T-helper 1 cell treated with Interleukin-12 subunit alpha and Interleukin-12 subunit beta and Interleukin-4 antibody, amounts not matched to agents 30 ng/mL and 1 ng/mL, for 36 hours (primary cell): ENCODE results near the gene STOM. TPM values are rescaled to one million over a fixed set of nuclear protein-coding genes. Genes with fewer than 3 reads are reported as not detected.

ENCODE experiments used
- intact Hi-C: fragments of 100-400 bp; cut with micrococcal nuclease; formaldehyde crosslinking; loops from one replicate; pipeline ENCODE4 v1.15.1; 2024
- total RNA-seq: library from RNA; stranded (reverse); gene quantifications from 2 replicates; pipeline ENCODE4 v1.2.3, GENCODE V29; 2022

Gene STOM
- total RNA-seq, 1 donor from 2014 or later, result 109 TPM

DNA sequence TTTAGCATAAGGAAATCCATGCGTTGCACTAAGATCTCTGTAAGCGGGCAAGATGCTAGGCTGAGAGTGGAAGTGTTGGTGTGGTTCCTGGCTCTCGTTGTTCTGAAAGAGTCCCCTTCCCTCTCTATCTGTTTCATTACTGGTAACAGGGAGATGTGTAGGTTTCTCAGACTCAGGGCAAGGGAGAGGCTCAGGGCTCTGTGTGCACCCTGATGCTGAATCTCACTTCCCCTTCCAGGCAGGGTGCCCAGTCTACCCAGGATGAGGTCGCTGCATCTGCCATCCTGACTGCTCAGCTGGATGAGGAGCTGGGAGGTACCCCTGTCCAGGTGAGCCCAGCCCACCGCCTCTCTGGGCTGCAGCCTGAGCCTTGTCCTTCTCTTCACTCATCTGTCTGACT, 45.7 kb downstream of the STOM start:
- intact Hi-C loops, result no loop called here

DNA sequence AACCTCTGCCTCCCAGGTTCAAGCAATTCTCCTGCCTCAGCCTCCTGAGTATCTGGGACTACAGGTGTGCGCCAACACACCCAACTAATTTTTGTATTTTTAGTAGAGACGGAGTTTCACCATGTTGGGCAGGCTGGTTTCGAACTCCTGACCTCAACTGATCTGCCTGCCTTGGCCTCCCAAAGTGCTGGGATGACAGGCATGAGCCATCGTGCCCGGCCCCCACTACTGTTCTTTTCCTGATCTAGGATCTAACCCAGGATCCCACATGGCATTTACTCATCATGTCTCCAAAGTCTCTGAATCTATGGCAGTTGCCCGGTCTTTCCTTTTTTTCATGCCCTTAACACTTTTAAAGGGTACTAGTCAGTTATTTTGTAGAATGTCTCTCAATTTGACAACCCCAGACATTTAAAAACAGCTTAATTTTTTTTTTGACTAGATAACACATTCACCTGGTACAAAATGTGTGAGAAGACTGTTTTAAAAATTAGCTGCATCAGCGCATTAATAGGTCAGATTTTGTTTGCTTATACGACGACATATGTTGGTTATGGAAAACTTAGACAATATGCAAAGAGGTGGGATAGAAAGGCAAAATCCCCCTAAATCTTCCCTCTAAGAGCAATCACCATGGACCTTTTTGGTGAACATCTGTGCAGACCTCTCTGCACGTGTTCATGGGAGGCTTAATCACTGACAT, 46.5 kb downstream of the STOM start:
- intact Hi-C loops, result no loop called here

DNA sequence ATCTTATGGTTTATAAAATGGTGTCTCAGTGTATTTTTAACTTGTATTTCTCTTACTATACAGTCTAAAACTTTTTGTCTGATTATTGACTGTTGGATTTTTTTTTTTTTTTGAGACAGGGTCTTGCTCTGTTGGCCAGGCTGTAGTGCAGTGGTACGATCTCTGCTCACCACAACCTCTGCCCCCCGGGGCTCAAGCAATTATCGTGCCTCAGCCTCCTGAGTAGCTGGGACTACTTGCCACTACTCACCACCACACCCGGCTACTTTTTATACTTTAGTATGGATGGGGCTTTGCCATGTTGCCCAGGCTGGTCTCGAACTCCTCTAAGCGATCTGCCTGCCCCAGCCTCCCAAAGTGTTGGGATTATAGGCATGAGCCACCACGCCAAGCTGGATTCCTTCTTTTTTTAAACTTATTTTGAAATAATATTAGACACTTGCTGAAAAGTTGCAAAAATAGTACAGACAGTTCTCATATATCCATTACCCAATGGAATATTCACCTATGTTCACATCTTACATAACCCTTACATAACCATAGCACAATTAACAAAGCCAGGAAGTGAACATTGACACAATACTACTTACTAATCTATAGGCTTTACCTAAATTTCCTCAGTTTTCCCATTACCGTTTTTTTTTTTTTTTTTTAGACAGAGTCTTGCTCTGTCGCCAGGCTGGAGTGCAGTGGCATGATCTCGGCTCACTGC, 47.2 kb downstream of the STOM start:
- intact Hi-C loops, result no loop called here

DNA sequence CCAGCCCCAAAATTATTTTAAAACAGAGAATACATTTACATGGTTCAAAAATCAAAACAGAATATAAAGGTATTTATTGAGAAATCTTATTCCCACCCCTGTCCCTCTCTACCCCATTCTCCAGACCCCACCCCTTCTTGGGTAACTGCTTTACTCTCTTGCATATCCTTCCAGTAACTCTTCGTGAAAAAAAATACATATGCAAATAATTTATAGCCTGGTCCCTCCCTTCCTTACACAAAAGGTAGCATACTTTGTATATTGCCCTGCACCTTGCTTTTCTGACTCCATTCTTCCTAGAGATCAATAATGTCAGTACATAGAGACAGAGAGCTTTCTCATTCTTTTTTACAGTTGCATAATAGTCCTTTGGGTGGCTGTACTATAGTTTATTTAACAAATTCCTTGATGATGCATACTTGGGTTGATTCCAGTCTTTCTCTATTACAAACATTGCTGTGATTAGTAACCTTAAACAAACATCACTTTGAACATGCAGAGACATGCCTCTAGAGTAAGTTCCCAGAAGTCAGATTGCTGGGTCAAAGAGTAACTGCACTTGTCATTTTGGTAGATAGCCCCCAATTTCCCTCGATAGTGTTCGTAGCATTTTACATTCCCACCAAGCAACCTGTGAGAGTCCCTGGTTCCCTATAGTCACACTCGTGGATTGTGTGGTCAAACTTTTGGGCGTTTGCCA, 47.9 kb downstream of the STOM start:
- intact Hi-C loops, result no loop called here

DNA sequence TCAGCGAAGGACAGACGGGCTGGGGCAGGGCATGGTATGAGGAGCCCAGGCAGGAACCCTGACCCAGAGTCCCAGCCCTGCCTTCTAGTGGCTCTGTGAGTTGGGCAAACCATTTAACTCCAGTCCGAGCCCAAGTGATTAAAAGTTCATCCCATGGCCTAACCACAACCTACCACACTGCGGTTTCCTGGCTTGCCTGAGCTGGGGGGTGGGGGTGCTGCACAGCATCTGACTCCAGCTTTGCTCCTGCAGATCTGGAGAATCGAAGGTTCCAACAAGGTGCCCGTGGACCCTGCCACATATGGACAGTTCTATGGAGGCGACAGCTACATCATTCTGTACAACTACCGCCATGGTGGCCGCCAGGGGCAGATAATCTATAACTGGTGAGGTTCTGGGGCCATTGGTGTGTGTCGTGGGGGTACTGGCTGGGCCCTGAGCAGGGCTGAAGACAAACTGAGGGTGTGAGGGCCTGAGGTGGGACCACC, 49.0 kb downstream of the STOM start:
- intact Hi-C loops, result loop anchor here (2.0 kb wide), 2 partner anchors 48 to 226 kb away; no protein-coding TSS in a partner anchor

DNA sequence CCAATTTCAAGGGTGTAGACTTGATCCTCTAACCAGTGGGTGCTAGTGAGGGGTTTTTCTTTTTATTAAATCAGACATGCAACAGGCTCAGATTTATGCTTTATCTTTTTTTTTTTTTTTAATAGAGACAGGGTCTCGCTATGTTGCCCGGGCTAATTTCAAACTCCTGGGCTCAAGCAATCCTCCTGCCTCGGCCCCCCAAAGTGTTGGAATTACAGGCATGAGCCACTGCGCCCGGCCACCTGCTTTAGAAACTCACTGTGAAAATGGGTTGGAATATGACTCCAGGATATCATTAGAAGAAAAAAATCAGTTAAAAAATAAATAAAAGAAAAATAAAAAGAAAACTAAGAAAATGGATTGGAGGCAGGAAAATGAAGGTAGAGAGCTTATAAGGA, 50.7 kb downstream of the STOM start:
- intact Hi-C loops, result no loop called here

DNA sequence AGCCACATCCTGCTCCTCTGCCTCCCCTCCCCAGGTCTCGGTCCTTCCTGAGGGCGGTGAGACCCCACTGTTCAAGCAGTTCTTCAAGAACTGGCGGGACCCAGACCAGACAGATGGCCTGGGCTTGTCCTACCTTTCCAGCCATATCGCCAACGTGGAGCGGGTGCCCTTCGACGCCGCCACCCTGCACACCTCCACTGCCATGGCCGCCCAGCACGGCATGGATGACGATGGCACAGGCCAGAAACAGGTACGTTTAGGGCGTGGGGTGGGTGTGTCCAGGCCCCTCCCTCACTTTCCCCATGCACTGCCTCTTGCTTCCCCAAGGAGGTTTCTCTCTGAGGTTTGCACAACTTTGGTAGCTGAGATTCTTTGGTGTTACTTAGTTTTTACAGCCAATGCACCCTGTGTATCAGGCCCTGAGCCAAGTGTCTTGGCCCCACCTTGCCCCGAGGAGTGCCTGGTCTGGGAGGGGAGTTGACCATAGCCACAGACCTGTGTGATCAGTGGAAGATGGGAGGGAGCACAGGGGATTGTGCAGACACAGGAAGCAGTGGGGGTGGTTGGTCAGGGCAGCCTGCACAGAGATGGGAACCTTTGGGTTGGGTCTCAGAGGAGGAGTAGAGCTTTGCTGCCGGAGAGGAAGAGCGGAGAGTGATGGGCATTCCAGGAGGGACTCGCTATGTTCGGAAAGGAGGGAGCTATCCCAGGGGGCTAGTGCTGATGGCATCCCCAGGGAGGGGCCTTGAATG, 51.2 kb downstream of the STOM start:
- intact Hi-C loops, result no loop called here

DNA sequence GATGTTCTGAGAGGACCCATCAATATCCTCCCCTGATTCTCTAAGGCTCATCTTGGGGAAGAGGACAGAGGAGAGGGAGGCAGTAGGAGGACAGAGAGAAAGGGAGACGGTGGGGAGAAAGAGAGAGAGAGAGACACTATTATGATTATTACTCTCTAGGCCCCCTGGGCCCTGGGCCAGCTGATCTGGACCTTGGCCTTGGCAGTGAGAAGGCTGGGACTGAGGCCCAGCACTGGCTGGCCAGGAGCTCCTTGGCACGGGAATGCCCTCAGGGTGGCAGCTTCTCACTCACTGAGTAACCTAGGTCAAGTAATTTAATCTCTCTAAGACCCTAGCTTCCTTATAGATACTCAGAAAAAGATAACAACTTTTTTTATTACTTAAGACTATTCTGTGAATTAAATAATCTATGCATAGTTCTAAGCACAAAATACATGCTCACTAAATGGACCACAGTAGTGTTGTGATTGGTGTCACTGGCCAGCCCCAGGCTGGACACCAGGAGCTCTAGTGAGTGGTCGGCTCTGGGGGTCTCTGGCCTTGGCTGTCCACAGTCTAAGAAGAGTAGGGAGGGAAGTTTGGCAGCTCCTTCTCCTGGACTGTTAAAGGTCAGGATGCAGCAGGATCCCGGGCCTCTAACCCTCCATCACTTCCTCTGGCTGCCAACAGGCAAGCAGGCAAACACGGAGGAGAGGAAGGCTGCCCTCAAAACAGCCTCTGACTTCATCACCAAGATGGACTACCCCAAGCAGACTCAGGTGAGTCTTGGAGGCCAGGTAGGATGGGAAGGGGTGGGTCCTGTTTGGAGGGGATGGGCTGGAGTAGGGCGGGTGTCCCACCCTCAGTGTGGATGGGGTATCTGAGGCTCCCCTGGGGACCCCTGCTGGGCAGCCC, 52.1 kb downstream of the STOM start:
- intact Hi-C loops, result no loop called here

DNA sequence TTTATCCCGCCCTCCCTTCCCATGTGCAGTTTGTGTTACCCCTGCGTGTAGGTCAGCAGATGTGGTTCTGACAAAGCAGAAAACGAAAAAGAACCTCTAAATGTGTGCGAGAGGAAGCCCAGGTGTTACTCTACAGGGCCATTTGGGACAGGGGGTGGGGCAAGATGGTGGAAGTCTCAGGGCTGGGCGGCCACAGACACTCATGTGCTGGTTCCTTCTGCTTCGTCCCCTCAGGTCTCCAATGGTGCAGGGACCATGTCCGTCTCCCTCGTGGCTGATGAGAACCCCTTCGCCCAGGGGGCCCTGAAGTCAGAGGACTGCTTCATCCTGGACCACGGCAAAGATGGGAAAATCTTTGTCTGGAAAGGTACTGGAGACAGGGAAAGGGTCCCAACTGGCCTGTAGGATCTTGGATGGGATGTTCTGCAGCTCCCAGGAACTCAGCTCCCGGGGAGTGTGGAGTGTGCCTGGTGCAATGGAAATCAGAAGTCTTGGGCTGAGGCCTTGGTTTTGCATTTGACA, 53.1 kb downstream of the STOM start:
- intact Hi-C loops, result no loop called here

DNA sequence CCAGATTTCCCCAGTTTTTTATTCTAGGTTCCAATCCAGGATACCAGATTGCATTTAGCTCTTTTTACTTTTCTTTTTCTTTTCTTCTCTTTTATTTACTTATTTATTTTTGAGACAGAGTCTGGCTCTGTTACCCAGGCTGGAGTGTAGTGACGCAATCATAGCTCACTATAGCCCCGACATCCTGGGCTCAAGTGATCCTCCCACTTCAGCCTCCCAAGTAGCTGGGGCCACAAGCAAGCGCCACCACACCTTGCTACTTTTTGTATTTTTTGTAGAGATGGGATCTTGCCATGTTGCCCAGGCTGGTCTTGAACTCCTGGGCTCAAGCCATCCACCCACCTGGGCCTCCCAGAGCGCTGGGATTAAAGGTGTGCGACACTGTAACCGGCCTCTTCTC, 53.7 kb downstream of the STOM start:
- intact Hi-C loops, result no loop called here

DNA sequence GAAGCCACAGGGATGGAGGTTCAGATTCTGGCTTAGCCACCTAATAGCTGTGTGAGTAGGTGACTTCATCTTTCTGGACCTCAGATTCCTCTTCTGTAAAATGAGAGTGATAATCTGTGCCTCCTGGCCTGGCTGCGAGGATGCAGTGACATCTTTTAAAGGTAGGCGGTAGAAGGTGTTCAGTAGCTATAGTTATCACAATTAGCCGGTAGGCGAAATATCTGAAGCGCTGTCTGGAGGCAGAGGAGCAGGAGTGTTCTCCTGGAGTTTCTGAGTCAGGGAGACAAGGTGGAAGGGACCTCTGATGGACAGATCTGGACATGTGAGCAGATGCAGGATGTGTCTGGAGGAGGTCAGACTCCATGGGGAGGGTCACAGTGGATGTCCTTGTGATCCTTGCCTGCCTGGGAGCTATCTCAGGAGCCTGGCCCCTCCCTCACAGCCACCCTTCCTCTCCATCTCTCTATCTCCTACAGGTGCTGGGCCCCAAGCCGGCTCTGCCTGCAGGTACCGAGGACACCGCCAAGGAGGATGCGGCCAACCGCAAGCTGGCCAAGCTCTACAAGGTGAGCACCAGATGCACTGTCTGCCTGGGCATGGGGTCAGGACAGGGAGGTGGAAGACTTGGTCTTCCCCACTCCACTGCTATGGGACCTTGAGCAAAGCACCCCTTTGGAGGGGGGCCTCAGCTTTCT, 56.4 kb downstream of the STOM start:
- intact Hi-C loops, result no loop called here

DNA sequence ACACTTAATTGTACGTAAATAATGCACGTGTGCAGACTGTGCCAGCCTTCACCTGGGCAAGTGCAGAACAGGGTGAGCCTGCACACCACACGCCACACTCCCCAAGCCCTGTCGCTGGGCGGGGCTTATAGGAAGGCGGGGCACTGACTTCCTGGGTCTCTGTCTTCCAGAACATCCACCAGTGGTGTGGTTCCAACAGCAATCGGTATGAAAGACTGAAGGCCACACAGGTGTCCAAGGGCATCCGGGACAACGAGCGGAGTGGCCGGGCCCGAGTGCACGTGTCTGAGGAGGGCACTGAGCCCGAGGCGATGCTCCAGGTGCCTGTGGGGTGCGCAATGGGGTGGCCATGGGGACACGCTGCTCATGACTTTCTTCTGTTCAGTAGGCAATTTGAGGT, 57.9 kb downstream of the STOM start:
- intact Hi-C loops, result no loop called here

DNA sequence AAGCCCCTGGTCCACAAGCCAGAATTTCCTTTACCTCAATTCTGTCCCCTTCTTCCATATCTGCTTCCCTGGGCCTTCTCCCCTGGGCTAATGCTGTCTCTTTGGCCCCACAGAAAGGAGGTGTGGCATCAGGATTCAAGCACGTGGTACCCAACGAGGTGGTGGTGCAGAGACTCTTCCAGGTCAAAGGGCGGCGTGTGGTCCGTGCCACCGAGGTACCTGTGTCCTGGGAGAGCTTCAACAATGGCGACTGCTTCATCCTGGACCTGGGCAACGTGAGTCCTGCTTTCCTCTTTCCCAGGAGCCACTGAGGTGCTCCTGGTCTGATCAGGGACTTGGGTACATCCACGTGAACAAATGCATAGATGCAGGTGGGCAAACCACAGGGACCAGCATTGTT, 59.5 kb downstream of the STOM start:
- intact Hi-C loops, result no loop called here

DNA sequence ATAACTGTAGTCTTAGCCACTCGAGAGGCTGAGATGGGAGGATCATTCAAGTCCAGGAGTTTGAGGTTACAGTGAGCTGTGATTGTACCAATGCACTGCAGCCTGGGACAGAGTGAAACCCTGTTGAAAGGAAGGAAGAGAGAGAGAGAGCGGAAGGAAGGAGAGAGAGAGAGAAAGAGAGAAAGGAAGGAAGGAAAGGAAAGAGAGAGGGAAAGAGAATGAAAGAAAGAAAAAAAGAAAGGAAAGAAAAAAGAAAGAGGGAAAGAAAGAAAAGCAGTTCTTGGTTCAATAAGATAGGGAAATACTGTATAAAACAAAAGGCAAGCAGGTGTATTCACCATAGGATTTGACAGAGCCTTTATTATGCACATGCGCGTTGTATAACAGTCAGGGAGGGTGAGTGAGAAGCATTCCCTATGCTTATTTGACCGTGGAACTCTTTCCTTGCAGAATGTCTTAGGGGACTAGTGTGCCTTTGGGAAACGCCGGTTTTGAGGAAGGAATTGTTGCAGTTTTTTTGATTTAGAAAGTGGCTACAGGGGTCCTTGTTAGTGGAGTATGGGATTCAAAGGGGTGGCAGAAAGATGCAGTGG, 60.1 kb downstream of the STOM start:
- intact Hi-C loops, result no loop called here

DNA sequence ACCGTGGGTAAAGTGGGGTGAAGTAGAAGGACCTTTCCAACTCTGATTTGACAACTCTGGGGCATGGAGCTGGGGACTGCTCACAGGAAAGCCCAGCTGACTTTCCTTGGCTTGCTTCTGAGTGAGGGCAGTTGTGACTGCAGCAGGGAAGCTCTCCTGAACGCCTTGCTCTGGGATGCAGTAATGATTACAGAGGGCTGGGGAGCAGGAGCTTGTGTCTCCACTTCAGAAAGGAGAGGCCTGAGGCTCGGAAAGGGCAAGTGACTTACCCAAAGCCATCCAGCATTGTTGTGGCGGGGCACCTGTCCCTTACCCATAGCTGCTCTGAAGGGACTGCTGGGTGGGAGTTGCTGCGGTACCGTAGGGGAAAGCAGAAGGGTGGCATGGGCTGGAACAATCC, 60.9 kb downstream of the STOM start:
- intact Hi-C loops, result no loop called here

DNA sequence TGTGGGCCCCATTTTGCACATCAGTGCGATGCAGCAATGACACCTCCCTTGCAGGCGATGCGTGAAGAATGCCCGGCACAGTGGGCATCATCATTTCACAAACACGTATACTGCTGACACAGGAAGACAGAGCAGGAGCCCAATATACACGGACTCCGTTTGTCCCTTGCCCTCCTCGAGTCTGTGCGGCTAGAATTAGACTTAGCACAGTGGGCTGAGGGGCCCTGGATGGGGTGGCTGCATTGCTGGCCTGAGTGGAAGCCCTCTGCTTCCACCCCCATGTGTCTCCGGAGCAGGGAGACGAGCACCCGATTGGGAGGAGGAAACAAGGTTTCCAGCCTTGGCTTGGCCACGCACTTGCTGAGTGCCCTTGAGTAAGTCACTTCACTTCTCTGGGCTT, 61.3 kb downstream of the STOM start:
- intact Hi-C loops, result no loop called here

DNA sequence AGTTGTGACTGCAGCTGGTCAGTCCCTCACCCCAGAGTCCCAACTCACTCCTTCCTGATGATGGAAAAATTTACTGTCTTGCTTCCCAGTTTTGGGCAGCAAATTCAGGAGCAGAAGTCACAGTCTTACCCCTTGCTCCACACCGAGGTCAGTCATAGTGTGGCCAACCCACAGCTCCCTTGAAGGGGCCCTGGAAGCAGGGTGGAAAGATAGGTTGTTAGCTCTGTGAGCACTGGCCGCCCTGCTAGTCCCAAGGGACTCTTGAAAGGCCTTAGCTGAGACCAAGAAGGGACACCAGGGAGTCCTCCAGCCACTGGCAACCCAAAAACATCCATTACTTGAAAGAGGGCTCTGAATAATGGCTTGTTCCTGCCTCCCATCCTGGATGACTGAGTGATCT, 62.1 kb downstream of the STOM start:
- intact Hi-C loops, result no loop called here

DNA sequence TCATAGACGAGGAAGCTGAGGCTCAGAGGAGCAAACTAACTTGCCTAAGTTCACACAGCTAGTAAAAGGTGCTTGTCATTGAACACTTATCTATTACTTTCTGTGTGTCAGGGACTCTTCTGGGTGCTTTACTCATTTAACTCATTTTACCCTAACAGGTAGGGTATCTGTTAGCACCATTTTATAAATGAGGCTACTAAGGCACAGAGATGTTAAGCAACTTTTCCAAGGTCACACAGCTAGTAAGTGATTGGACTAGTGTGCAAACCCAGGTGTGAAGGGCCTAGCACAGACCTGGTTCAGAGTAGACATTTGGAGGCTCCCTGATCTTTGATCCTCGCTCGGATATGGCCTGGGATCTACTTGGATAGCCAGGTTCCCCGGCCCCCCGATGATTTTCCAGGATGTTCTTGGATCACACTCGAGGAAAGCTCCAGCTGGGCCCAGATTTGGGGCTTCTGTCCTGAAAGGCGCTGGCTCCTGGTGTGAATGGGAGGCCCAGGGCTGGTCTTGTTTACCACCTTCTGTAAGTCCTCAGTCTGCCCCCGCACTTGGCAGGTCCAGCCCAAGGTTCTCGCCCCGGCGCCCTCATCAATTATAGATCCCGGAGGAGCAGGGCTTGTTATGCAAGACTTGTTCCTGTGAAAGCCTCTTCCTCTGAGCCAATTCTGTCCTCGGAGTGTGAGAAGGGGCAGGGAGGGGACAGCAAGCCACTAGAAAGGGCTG, 64.6 kb downstream of the STOM start:
- intact Hi-C loops, result no loop called here

DNA sequence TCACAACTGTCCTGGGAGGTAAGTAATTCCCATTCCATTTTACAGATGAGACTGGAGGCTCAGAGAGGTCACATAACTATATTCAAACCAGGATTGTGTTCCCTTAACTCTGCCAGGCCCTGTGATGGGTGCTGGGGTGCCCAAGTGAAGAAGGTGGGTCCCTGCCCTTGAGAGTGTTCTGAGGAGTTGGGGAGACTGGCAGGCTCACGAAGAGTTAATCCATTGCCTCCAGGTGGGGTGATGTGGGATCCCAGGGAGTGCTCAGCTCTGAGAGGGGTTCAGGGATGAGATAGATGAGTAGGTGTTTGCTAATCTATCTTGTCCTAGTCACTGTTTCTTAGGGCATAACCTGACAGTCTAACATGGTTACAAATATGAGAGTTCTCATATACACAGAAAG, 65.3 kb downstream of the STOM start:
- intact Hi-C loops, result no loop called here
